GM12875 (cell line): ENCODE measurements around the gene C1GALT1.
"Not testable (repeated sequence)": the region's sequence is repeated elsewhere in the genome, so short reads cannot be mapped to it uniquely, and the experiment has no call there.

Experiments
- H3K4me3 ChIP-seq: one replicate; pipeline ENCODE4 v1.5.1; 2011; ENCODE audit warnings: low read depth, low read length, control low read depth
- TF ChIP-seq, protein P1 (sequence below): IDR thresholded peaks from 2 replicates; pipeline ENCODE4 v1.5.1; 2011; ENCODE audit warnings: low read depth, mild to moderate bottlenecking, control low read depth, inconsistent platforms, low read length, moderate library complexity, borderline replicate concordance; ENCODE audit not compliant: insufficient read depth

The C1GALT1 gene

DNA sequence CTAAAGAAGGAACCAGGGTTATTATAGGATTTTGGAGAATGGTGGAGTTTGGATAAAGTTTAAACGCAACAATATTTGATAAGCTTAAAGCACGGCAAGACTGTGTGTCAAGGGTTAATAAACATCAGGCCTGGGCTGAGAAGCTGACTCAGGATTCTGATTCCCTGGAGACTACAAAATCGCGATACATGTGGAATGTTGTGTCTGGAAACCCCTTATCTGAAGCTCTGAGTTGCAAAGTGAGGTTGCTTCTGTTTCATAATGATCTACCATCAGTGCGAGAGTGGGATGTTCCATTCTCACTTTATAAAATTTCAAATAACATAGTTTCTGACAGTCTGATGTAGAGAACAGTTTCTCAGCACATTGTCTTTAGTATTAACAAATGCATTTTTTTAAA is 7.8 kb downstream of the C1GALT1 start:
- no peak overlapping the region for H3K4me3 ChIP-seq
- TF ChIP-seq, protein P1, sequence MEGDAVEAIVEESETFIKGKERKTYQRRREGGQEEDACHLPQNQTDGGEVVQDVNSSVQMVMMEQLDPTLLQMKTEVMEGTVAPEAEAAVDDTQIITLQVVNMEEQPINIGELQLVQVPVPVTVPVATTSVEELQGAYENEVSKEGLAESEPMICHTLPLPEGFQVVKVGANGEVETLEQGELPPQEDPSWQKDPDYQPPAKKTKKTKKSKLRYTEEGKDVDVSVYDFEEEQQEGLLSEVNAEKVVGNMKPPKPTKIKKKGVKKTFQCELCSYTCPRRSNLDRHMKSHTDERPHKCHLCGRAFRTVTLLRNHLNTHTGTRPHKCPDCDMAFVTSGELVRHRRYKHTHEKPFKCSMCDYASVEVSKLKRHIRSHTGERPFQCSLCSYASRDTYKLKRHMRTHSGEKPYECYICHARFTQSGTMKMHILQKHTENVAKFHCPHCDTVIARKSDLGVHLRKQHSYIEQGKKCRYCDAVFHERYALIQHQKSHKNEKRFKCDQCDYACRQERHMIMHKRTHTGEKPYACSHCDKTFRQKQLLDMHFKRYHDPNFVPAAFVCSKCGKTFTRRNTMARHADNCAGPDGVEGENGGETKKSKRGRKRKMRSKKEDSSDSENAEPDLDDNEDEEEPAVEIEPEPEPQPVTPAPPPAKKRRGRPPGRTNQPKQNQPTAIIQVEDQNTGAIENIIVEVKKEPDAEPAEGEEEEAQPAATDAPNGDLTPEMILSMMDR: no peak

- no peak overlapping the region for H3K4me3 ChIP-seq
- TF ChIP-seq, protein P1: no peak
These were observed 8.8 kb downstream of the C1GALT1 start for GRCh38 chr7:7191137-7191536.

DNA sequence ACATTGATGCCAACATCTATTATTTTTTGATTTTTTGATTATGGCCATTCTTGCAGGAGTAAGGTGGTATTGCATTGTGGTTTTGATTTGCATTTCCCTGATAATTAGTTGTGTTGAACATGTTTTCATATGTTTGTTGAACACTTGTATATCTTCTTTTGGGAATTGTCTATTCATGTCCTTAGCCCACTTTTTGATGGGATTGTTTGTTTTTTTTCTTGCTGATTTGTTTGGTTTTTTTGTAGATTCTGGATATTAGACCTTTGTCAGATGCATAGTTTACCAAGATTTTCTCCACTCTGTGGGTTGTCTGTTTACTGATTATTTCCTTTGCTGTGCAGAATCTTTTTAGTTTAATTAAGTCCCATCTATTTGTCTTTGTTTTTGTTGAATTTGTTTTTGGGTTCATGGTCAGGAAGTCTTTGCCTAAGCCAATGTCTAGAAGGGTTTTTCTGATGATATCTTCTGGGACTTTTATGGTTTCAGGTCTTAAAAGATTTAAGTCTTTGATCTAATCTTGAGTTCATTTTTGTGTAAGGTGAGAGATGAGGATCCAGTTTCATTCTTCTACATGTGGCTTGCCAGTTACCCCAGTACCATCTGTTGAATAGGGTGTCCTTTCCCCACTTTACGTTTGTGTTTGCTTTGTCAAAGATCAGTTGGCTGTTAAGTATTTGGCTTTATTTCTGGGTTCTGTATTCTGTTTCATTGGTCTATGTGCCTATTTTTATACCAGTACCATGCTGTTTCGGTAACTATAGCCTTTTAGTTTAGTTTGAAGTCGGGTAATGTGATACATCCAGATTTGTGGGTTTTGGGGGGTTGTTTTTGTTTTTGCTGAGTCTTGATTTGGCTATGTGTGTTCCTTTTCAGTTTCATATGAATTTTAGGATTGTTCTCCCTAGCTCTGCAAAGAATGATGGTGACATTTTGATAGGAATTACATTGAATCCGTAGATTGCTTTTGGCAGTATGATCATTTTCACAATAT is 10.7 kb downstream of the C1GALT1 start:
- not testable (repeated sequence) for H3K4me3 ChIP-seq

DNA sequence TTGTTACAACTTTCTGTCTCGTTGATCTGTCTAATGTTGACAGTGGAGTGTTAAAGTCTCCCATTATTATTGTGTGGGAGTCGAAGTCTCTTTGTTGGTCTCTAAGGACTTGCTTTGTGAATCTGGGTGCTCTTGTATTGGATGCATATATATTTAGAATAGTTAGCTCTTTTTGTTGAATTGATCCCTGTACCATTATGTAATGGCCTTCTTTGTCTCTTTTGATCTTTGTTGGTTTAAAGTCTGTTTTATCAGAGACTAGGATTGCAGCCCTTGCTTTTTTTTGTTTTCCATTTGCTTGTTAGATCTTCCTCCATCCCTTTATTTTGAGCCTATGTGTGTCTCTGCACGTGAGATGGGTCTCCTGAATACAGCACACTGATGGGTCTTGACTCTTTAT is 17.2 kb downstream of the C1GALT1 start:
- H3K4me3 ChIP-seq: not testable (repeated sequence)

DNA sequence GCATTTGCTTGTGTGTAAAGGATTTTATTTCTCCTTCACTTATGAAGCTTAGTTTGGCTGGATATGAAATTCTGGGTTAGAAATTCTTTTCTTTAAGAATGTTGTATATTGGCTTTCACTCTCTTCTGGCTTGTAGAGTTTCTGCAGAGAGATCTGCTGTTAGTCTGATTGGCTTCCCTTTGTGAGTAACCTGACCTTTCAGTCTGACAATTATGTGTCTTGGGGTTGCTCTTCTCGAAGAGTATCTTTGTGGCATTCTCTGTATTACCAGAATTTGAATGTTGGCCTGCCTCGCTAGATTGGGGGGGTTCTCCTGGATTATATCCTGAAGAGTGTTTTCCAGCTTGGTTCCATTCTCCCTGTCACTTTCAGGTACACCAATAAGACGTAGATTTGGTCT is 17.9 kb downstream of the C1GALT1 start:
- not testable (repeated sequence) for H3K4me3 ChIP-seq

DNA sequence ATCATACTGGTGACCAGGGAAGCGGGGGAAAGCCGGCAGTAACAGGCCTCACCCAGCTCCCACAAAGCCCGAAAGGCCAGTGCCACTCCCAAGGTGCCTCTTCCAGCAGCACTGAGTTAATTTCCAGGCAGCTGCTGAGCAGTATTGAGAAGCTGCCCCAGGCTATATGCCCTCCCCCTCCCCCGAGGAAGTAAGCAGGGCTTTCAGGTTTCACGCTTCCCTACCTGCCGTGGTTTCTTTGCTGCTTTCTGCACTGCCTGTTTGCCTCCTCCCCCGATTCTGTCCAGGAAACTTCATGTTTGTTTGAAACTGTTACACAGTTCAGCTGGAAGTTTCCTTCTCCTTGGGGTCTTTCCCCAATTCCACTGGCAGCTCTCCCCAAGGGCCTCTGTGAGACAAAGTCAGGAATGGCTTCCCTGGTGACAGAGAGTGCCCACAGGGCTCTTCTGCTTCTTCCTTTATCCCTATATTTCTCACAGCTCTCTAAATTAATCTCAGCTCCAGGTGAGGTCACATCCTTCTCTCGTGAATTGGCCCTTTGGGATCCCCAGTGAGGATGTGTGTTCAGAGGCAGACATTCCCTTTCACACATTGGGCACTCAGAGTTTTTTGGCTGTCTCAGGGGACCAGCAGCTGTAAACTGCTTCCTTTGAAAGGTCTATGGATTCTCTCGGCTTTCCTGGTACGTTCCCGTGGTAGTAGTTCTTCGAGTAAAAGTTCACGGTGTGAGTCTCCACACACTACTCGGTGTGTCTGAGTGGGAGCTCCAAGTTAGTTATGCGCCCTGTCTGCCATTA is 19.4 kb downstream of the C1GALT1 start:
- TF ChIP-seq, protein P1: no peak
- peak overlapping the region; percentile 12 for H3K4me3 ChIP-seq

DNA sequence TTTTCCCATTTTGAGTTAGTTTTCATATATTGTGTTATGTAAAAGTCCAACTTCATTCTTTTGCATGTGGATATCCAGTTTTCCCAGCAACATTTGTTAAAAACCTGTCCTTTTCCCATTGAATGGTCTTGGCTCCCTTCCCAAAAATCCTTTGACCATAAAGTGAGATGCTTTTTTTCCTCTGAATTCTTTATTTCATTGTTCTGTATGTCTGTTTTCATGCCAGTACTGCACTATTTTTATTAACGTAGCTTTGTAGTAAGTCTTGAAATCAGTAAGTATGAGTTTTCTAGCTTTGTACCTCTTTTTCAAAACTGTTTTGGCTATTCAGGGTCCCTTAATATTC is 20.0 kb downstream of the C1GALT1 start:
- H3K4me3 ChIP-seq: no peak overlapping the region
- TF ChIP-seq, protein P1: no peak

DNA sequence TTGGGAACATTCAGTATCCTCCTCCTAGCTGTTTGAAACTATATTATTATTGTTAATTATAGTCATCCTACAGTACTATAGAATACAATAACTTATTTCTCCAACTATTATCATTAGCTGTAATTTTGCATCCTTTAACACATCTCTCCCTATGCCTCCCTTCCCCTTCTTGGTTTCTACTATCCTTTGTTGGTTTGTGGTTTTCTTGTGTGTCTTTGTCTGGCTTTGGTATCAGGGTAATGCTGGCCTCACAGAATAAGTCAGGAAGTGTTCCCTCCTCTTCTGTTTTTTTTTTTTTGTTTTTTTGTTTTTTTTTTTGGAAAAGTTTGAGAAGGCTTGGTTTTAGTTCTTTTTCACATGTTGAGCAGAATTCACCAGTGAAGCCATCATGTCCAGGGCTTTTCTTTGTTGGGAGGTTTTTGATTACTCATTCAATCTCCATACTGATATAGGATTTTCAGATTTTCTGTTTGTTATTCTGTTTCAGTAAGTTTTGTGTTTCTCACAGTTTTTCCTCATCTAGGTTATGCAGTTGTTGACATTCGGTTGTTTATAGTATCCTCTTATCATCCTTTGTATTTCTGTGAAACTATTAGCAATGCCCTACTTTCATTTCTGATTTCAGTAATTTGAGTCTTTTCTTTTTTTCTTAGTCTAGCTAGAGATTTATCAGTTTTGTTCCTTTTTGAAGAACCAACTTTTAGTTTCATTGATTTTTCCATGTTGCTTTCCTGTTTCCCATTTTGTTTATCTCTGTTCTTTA is 21.6 kb downstream of the C1GALT1 start:
- no peak overlapping the region for H3K4me3 ChIP-seq
- TF ChIP-seq, protein P1: no peak
